Epithelial cell of esophagus (primary cell): Measurements from ENCODE around the gene MVD.

Experiments
- DNase-seq: peaks from one replicate; pipeline ENCODE4 v3.0.0; 2010; ENCODE audit warnings: low read depth
- H3K4me3 ChIP-seq: 2 replicates; pipeline ENCODE4 v1.5.1; 2011; ENCODE audit warnings: mild to moderate bottlenecking, low read length, control low read depth
- TF ChIP-seq, protein P1 (sequence below): IDR thresholded peaks from 2 replicates; pipeline ENCODE4 v1.5.1; 2011; ENCODE audit warnings: low read depth, mild to moderate bottlenecking, low read length, control low read depth, inconsistent platforms; ENCODE audit not compliant: insufficient read depth; ENCODE audit errors: missing control alignments

MVD gene

DNA sequence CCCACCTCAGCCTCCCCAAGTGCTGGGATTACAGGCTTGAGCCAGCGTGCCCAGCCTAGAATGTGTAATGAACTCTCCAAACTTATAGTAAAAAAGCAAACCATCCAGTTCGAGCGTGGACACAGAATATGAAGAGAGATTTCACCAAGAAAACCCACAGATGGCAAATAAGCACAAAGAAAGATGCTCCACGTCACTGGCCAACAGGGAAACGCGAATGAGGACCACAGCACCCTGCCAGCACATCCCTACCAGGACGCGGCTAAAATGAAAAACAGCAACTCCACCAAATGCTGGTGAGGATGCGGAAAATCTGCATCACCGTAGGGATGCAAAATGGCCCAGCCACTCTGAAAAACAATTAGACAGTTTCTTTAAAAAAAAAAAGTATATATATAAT is 1.4 kb downstream of the MVD start:
- no peak for DNase-seq
- TF ChIP-seq, protein P1, sequence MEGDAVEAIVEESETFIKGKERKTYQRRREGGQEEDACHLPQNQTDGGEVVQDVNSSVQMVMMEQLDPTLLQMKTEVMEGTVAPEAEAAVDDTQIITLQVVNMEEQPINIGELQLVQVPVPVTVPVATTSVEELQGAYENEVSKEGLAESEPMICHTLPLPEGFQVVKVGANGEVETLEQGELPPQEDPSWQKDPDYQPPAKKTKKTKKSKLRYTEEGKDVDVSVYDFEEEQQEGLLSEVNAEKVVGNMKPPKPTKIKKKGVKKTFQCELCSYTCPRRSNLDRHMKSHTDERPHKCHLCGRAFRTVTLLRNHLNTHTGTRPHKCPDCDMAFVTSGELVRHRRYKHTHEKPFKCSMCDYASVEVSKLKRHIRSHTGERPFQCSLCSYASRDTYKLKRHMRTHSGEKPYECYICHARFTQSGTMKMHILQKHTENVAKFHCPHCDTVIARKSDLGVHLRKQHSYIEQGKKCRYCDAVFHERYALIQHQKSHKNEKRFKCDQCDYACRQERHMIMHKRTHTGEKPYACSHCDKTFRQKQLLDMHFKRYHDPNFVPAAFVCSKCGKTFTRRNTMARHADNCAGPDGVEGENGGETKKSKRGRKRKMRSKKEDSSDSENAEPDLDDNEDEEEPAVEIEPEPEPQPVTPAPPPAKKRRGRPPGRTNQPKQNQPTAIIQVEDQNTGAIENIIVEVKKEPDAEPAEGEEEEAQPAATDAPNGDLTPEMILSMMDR: no peak
- peak overlapping the region; percentile 85 for H3K4me3 ChIP-seq

DNA sequence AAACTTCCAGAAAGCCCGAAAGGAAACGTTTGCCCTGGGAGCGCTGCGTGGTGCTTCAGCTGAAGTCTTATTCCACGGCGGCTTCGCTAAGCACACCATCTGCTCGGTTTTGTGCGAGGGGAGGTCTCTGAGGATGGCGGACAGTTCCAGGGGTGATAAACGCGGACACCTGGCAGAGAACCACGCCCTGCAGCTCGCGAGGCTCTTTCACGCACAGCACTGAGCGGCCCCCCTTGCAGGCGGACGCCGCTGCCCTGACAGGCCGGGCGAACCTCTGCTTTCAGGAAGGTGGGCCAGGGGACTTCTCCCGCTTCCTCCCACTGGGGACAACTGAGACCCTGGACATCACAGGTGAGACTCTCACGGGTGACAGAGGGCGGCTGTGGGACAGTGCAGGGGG is 3.7 kb downstream of the MVD start:
- TF ChIP-seq, protein P1: no peak
- no peak overlapping the region for H3K4me3 ChIP-seq
- no peak for DNase-seq

DNA sequence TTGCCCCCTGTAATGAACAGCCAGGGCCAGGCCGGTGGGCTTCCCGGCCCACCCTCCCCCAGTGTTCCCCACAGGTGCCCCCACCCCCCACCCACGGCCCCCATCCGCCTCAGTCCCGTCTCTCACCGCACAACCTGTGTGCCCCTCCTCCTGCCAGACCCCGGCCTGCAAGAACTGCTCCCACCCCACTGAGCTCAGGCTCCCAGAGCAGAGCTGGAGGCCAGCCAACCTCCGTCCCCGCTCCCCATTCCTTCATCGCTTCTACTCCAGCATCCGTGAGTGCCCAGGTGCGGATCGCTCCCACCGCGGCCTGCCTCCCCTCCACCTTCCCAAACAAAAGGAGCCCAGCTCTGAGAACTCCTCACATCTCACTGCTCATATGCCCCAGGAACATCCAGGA is 4.2 kb downstream of the MVD start:
- no peak overlapping the region for H3K4me3 ChIP-seq
- no peak for DNase-seq
- TF ChIP-seq, protein P1: no peak

DNA sequence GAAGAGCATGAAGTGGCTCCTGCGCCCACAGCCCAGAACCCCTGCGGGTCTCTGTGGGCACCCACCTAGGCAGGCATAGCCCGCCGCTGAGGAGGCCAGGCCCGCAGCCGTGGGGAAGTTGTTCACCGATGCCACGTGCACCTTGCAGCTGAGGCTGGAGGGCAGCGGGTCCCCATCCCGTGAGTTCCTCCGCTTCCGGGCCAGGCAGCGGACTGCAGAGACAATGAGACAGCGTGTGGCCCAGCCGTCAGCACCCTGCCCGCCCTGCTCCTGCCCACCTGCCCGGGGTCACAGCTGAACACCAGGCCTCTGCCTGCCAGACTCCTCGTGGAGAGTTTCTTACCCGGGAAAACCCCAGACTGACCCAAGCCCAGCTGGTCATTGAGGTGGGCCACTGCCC is 5.5 kb downstream of the MVD start:
- DNase-seq: no peak

DNA sequence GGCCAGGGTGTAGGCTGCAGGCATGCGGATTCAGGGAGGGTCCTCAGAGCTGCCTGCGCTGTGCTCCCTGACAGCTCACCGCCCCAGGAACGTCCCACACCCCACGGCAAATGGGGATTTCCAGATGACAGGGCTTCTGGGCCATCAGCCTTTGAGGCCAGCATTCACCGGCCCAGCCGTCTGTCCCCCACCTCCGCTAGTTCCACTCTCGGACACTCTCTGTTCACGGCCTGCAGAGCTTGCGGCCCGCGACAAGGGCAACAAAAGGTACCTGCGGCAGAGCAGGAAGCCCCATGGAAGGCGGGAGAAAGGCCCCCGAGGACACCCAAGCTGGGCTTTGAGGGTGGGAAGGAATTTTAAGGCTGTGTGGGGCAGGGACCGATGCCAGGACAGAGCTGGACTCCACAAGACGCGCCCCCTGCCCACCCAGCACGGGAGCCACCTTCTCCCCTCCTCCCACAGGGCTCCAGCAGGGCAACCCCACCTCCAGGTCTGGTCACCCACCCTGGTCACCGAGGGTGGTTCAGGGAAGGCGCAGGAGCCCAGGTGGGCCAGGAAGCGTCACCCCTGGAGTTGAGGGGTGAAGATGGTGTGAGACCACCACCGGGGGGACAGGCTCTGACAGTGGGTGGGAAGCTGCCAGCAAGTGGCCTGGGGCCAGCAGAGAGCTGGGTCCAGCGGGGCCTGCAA is 6.5 kb downstream of the MVD start:
- no peak overlapping the region for H3K4me3 ChIP-seq
- TF ChIP-seq, protein P1: no peak
- DNase-seq: no peak

More for the DNA sequence above, 5.5 kb downstream of the MVD start:
- TF ChIP-seq, protein P1: no peak
- no peak overlapping the region for H3K4me3 ChIP-seq

DNA sequence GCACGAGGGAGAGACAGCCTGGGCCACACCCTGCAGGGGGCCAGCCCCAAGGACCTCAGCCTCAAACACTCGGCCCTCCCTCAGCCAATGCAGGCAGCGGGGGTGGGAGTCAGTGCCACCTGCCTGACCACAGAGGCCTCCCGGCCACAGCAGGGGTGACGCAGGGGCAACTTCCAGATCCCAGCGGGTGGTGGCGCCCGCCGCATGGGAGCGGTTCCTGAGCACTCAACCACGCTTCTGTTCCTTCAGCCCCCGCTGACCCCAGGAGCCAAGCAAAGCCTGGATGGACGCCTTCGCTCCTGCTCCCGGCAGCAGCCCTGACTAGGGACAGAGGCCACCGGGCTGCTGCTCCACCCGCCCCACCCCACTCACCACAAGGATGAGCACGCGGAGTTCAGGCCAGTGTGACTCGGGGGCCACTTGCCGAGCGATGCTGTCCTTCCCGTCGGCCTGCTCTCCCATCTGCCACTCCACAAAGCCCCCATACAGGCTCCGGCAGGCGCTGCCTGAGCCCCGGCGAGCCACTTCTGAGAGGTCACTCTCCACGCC is 7.1 kb downstream of the MVD start:
- DNase-seq: no peak
- no peak overlapping the region for H3K4me3 ChIP-seq
- TF ChIP-seq, protein P1: no peak
